NCI-H2227 (cell line): Measurements from ENCODE around the gene DTL.

ENCODE experiments used
- DNase-seq: peaks from one replicate; lab custom pipeline; 2025; ENCODE audit not compliant: unreplicated experiment; lab: John Stamatoyannopoulos, UW

DTL gene

GRCh38 chr1:212089560-212090163, 54.1 kb downstream of the DTL start:
- no peak for DNase-seq

GRCh38 chr1:212091438-212092121, 56.0 kb downstream of the DTL start:
- DNase-seq = no peak

- DNase-seq = no peak
Measured at GRCh38 chr1:212097360-212097759, 61.8 kb downstream of the DTL start.

GRCh38 chr1:212098310-212098709, 62.8 kb downstream of the DTL start:
- DNase-seq = no peak

- DNase-seq = no peak
Measured at GRCh38 chr1:212098771-212099170, 63.2 kb downstream of the DTL start.

- no peak for DNase-seq
Measured at GRCh38 chr1:212101251-212101650, 65.7 kb downstream of the DTL start.

GRCh38 chr1:212101735-212102134, 66.2 kb downstream of the DTL start:
- DNase-seq = no peak

GRCh38 chr1:212104586-212105325, 69.2 kb downstream of the DTL start:
- no peak for DNase-seq

GRCh38 chr1:212106286-212106792, 70.8 kb downstream of the DTL start:
- no peak for DNase-seq

- DNase-seq = no peak
Measured at GRCh38 chr1:212107481-212107880, 71.9 kb downstream of the DTL start.

- DNase-seq = no peak
Measured at GRCh38 chr1:212108187-212108586, 72.6 kb downstream of the DTL start.

- DNase-seq = no peak
Measured at GRCh38 chr1:212108981-212109380, 73.4 kb downstream of the DTL start.

GRCh38 chr1:212109728-212110127, 74.2 kb downstream of the DTL start:
- DNase-seq = no peak

- no peak for DNase-seq
Measured at GRCh38 chr1:212110617-212111016, 75.1 kb downstream of the DTL start.

GRCh38 chr1:212111536-212111935, 76.0 kb downstream of the DTL start:
- no peak for DNase-seq

GRCh38 chr1:212113706-212114105, 78.2 kb downstream of the DTL start:
- no peak for DNase-seq

GRCh38 chr1:212118167-212118871, 82.8 kb downstream of the DTL start:
- DNase-seq = no peak

- DNase-seq = no peak
Measured at GRCh38 chr1:212118872-212119260, 83.3 kb downstream of the DTL start.

- DNase-seq = no peak
Measured at GRCh38 chr1:212119397-212119837, 83.9 kb downstream of the DTL start.

- no peak for DNase-seq
Measured at GRCh38 chr1:212119863-212120262, 84.3 kb downstream of the DTL start.

GRCh38 chr1:212121779-212122178, 86.2 kb downstream of the DTL start:
- no peak for DNase-seq
